Colonic mucosa (tissue), 4 donors: ENCODE measurements around the gene ALOXE3. TPM values are rescaled to one million over a fixed set of nuclear protein-coding genes. Genes with fewer than 3 reads are reported as not detected.

ENCODE experiments used
- DNase-seq: peaks from one replicate; pipeline ENCODE4 v3.0.0-alpha.2; 2020
- H3K27ac ChIP-seq: fragments of 200-600 bp; one replicate; pipeline ENCODE4 v1.8.0; 2021
- H3K27me3 ChIP-seq: fragments of 200-600 bp; one replicate; pipeline ENCODE4 v1.8.0; 2021
- H3K36me3 ChIP-seq: fragments of 200-600 bp; one replicate; pipeline ENCODE4 v1.8.0; 2021
- H3K4me1 ChIP-seq: fragments of 200-600 bp; one replicate; pipeline ENCODE4 v1.8.0; 2021; ENCODE audit warnings: mild to moderate bottlenecking
- H3K4me3 ChIP-seq: fragments of 200-600 bp; one replicate; pipeline ENCODE4 v1.8.0; 2021
- H3K9ac ChIP-seq, 2 donors: one replicate each; pipeline ENCODE4 v1.7.0; 2013; ENCODE audit warnings: control low read depth in 2 of 2, low read depth in 2 of 2, low read length in 2 of 2
- H3K9me3 ChIP-seq: fragments of 200-600 bp; one replicate; pipeline ENCODE4 v1.8.0; 2021
- intact Hi-C: fragments of 100-400 bp; cut with DNase I; formaldehyde crosslinking; loops from one replicate; pipeline ENCODE4 v1.14.1; 2022
- total RNA-seq, 2 donors: library from RNA; stranded (reverse); fragmentation: NEBNext Ultra II Directional in 1 of 2; extraction: Animal tissue kit (Norgen Biotek cat#: 25700) in 1 of 2; gene quantifications; one replicate each; pipeline ENCODE4 v1.2.1, GENCODE V29; 2021
- TF ChIP-seq, protein P1 (sequence below): fragments of 200-600 bp; IDR thresholded peaks from one replicate; pipeline ENCODE4 v1.8.0; 2022; ENCODE audit warnings: antibody characterized with exemption, mild to moderate bottlenecking
- donor health status: healthy.
- donor health status: DM: no; HTN: no; CAD: no.
- donor health status: DM: no; HTN: no; CAD: no.

ALOXE3 gene
- total RNA-seq, 2 donors from 2014 or later = not detected

GRCh38 chr17:8053600-8053999 is 64.7 kb downstream of the ALOXE3 start:
- intact Hi-C loops = no loop called here
- Histone ChIP-seq H3K9me3 (no peaks in the 10 kb centered on the region), H3K4me3 (no peak overlapping the region), H3K36me3 (no peaks in the 10 kb centered on the region), H3K27ac (no peak overlapping the region), H3K27me3 (peaks cover 4% of the 10 kb centered on the region), H3K9ac (no peak overlapping the region), H3K4me1 (no peaks in the 10 kb centered on the region)
- TF ChIP-seq, protein P1, sequence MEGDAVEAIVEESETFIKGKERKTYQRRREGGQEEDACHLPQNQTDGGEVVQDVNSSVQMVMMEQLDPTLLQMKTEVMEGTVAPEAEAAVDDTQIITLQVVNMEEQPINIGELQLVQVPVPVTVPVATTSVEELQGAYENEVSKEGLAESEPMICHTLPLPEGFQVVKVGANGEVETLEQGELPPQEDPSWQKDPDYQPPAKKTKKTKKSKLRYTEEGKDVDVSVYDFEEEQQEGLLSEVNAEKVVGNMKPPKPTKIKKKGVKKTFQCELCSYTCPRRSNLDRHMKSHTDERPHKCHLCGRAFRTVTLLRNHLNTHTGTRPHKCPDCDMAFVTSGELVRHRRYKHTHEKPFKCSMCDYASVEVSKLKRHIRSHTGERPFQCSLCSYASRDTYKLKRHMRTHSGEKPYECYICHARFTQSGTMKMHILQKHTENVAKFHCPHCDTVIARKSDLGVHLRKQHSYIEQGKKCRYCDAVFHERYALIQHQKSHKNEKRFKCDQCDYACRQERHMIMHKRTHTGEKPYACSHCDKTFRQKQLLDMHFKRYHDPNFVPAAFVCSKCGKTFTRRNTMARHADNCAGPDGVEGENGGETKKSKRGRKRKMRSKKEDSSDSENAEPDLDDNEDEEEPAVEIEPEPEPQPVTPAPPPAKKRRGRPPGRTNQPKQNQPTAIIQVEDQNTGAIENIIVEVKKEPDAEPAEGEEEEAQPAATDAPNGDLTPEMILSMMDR = no peak
- no peak for DNase-seq

DNA sequence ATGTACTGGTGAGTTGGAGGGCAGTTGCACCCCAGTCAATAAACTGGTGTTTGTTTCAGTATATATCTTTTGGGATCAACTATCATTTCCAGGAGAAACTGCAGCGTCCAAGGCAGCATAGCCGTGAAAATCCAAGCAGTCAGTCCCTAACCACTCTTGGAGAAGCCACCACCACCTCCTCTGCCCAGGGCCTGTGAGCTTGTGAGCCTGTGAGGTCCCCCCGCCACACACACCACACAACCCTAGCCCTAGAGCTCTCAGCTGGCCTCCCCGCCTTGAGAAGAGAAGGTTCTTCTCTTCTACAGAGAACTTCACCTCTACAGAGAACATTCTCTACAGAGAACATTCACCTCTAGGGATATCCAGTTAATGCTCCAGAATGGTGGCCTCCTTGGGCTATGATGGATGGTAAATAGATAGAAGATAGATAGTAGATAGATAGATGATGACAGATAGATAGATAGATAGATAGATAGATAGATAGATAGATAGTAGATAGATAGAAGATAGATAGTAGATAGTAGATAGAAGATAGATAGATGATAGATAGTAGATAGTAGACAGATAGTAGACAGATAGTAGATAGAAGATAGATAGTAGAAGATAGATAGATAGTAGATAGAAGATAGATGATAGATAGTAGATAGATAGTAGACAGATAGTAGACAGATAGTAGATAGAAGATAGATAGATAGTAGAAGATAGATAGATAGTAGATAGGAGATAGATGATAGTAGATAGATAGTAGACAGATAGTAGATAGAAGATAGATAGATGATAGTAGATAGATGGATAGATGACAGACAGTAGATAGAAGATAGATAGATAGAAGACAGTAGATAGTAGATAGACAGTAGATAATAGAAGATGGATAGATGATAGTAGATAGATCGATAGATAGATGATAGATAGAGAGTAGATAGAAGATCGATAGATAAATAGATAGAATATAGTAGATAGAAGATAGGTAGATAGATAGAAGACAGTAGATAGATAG is 65.8 kb downstream of the ALOXE3 start:
- no peak overlapping the region for H3K9ac ChIP-seq
- no peaks in the 10 kb centered on the region for H3K9me3 ChIP-seq
- no peak overlapping the region for H3K4me3 ChIP-seq
- no peaks in the 10 kb centered on the region for H3K27me3 ChIP-seq
- intact Hi-C loops = no loop called here
- H3K27ac ChIP-seq = no peak overlapping the region
- TF ChIP-seq, protein P1 = no peak
- no peaks in the 10 kb centered on the region for H3K4me1 ChIP-seq
- DNase-seq = no peak
- H3K36me3 ChIP-seq = no peaks in the 10 kb centered on the region

GRCh38 chr17:8051831-8052230 is 66.5 kb downstream of the ALOXE3 start:
- DNase-seq = no peak
- Histone ChIP-seq H3K36me3 (no peaks in the 10 kb centered on the region), H3K27me3 (no peaks in the 10 kb centered on the region), H3K9ac (no peak overlapping the region), H3K27ac (no peak overlapping the region), H3K4me3 (no peak overlapping the region), H3K4me1 (no peaks in the 10 kb centered on the region), H3K9me3 (no peaks in the 10 kb centered on the region)
- intact Hi-C loops = no loop called here
- TF ChIP-seq, protein P1 = no peak

GRCh38 chr17:8048736-8049135 is 69.6 kb downstream of the ALOXE3 start:
- Histone ChIP-seq H3K9me3 (no peaks in the 10 kb centered on the region), H3K27me3 (no peaks in the 10 kb centered on the region), H3K36me3 (no peaks in the 10 kb centered on the region), H3K27ac (no peak overlapping the region), H3K4me3 (no peak overlapping the region), H3K4me1 (no peaks in the 10 kb centered on the region), H3K9ac (no peak overlapping the region)
- intact Hi-C loops = loop anchor here (5.0 kb wide), 1 partner anchor 176 kb away; no protein-coding TSS in a partner anchor
- no peak for DNase-seq
- TF ChIP-seq, protein P1 = no peak

- intact Hi-C loops = loop anchor here (5.0 kb wide), 1 partner anchor 176 kb away; no protein-coding TSS in a partner anchor
- no peak overlapping the region for H3K9ac ChIP-seq
- TF ChIP-seq, protein P1 = no peak
Observed at GRCh38 chr17:8048236-8048635, 70.1 kb downstream of the ALOXE3 start.

More at GRCh38 chr17:8048236-8048635, 70.1 kb downstream of the ALOXE3 start:
- no peaks in the 10 kb centered on the region for H3K36me3 ChIP-seq
- no peak overlapping the region for H3K27ac ChIP-seq
- H3K9me3 ChIP-seq = no peaks in the 10 kb centered on the region
- H3K27me3 ChIP-seq = no peaks in the 10 kb centered on the region
- DNase-seq = no peak
- H3K4me3 ChIP-seq = no peak overlapping the region
- H3K4me1 ChIP-seq = no peaks in the 10 kb centered on the region
